Tibial nerve (tissue), 4 donors: ENCODE measurements around the gene MAP3K20.

Source experiments
- CTCF ChIP-seq, 5 experiments: fragments of 200-600 bp in 3 of 5; fragments of 450-650 bp in 2 of 5; sonication (generic) in 3 of 5; IDR thresholded peaks; one replicate each; pipeline ENCODE4 v1.5.1; 2016 to 2019; ENCODE audit warnings: antibody characterized with exemption in 5 of 5, mild to moderate bottlenecking in 3 of 5, moderate library complexity in 2 of 5
- EP300 ChIP-seq, 2 donors: sonication (generic); formaldehyde crosslinking; IDR thresholded peaks; one replicate each; pipeline ENCODE4 v1.6.1; 2017; ENCODE audit warnings: antibody characterized with exemption in 2 of 2, mild to moderate bottlenecking in 1 of 2
- POLR2A ChIP-seq, 2 donors: fragments of 450-650 bp; IDR thresholded peaks; one replicate each; pipeline ENCODE4 v1.6.1; 2017; ENCODE audit warnings: antibody characterized with exemption in 2 of 2, mild to moderate bottlenecking in 2 of 2, moderate library complexity in 2 of 2

- TF ChIP-seq CTCF (IDR thresholded peaks at IDR 0.05) (no peak), EP300 (IDR thresholded peaks at IDR 0.05) (no peak), POLR2A (IDR thresholded peaks at IDR 0.05) (no peak)
These were observed 28.5 kb downstream of the MAP3K20 start for GRCh38 chr2:173104156-173104555.
